Neural cell (in vitro differentiated cells): ENCODE measurements around the gene ITGA4.

Source experiments
- EZH2 ChIP-seq: fragments of 200-600, 300-800 bp; shearing (Covaris generic), sonication (generic); IDR thresholded peaks from 2 replicates; pipeline ENCODE4 v1.6.1; 2014; ENCODE audit warnings: antibody characterized with exemption, low read length, borderline replicate concordance, mild to moderate bottlenecking; ENCODE audit not compliant: insufficient read depth, poor library complexity, severe bottlenecking
- SMC3 ChIP-seq: fragments of 450-650 bp; conservative IDR thresholded peaks from 2 replicates; pipeline ENCODE4 v1.6.1; 2014; ENCODE audit warnings: antibody characterized with exemption, mild to moderate bottlenecking, moderate library complexity; ENCODE audit not compliant: poor library complexity
- TF ChIP-seq, protein P1 (sequence below): fragments of 450-650 bp; IDR thresholded peaks from 2 replicates; pipeline ENCODE4 v1.5.1; 2014; ENCODE audit warnings: antibody characterized with exemption, mild to moderate bottlenecking, moderate library complexity; ENCODE audit not compliant: poor library complexity, severe bottlenecking

DNA sequence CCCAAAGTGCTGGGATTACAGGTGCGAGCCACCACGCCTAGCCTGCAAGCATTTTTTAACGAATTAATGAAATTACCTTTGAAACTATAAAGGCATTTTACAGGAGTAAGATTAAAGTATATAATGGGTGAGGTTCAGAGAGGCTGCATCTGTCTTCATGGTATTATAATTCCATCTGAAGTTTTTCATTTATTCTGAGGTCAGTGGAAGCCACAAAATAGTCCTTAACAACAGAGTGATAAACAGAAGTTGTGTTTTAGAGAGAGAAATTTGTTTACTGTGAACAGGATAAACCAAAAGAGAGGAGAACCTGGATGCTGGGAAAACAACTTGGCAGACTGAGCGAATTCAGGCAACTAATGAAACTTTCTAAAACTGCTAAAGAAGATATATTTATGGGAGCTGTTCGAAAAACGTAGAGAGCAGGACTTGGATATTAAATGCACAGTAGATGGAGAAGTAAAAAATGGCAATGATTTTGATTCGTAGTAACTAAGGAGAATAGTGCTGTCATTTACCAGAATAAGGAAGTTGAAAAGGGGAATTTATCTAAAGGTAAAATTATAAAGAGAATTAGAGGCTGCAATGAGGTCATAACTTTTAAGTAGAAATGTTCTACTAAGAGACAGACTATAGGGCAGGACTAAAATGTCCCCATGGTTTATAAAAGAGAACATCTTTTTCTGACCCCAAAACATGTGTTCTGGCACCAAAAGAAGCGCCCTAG, 37.9 kb upstream of the ITGA4 start:
- TF ChIP-seq, protein P1, sequence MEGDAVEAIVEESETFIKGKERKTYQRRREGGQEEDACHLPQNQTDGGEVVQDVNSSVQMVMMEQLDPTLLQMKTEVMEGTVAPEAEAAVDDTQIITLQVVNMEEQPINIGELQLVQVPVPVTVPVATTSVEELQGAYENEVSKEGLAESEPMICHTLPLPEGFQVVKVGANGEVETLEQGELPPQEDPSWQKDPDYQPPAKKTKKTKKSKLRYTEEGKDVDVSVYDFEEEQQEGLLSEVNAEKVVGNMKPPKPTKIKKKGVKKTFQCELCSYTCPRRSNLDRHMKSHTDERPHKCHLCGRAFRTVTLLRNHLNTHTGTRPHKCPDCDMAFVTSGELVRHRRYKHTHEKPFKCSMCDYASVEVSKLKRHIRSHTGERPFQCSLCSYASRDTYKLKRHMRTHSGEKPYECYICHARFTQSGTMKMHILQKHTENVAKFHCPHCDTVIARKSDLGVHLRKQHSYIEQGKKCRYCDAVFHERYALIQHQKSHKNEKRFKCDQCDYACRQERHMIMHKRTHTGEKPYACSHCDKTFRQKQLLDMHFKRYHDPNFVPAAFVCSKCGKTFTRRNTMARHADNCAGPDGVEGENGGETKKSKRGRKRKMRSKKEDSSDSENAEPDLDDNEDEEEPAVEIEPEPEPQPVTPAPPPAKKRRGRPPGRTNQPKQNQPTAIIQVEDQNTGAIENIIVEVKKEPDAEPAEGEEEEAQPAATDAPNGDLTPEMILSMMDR: no peak
- TF ChIP-seq EZH2: no peak
- TF ChIP-seq SMC3: no peak
